BLaER1 treated with 17β-estradiol and CSF1 and Interleukin-3, amounts not matched to agents 10 nM and 100 nM (cell line): ENCODE measurements around the gene SP110.

Source experiments
- H3K27ac ChIP-seq, 11 experiments: shearing (Covaris generic); formaldehyde crosslinking; 2 replicates each; pipeline ENCODE4 v1.8.1; 2022
- H3K27me3 ChIP-seq, 11 experiments: shearing (Covaris generic); formaldehyde crosslinking; 2 replicates each; pipeline ENCODE4 v1.8.1; 2022
- H3K36me3 ChIP-seq, 11 experiments: shearing (Covaris generic); formaldehyde crosslinking; 2 replicates each; pipeline ENCODE4 v1.8.1; 2022
- H3K4me1 ChIP-seq, 10 experiments: shearing (Covaris generic); formaldehyde crosslinking; 2 replicates each; pipeline ENCODE4 v1.8.1; 2022
- H3K4me2 ChIP-seq, 11 experiments: shearing (Covaris generic); formaldehyde crosslinking; 2 replicates each; pipeline ENCODE4 v1.8.1; 2022
- H3K4me3 ChIP-seq, 10 experiments: shearing (Covaris generic); formaldehyde crosslinking; 2 replicates each; pipeline ENCODE4 v1.8.1; 2022
- H3K9ac ChIP-seq, 11 experiments: shearing (Covaris generic); formaldehyde crosslinking; 2 replicates each; pipeline ENCODE4 v1.8.1; 2022
- H3K9me3 ChIP-seq, 11 experiments: shearing (Covaris generic); formaldehyde crosslinking; replicated peaks in 1 of 11; 2 replicates each; pipeline ENCODE4 v1.8.1; 2022
- H4K20me1 ChIP-seq, 11 experiments: shearing (Covaris generic); formaldehyde crosslinking; 2 replicates each; pipeline ENCODE4 v1.8.1; 2022
- Cebpa-rat ChIP-seq, 11 experiments: shearing (Covaris generic); IDR thresholded peaks; 2 replicates each; pipeline ENCODE4 v1.8.1; 2022

Gene SP110

GRCh38 chr2:230152334-230152733 lies 67.5 kb downstream of the SP110 start:
- Histone ChIP-seq H3K27ac (no peak overlapping the region), H3K27me3 (no peaks in the 10 kb centered on the region), H3K4me2 (no peak overlapping the region), H3K36me3 (no peaks in the 10 kb centered on the region), H3K9ac (no peak overlapping the region), H3K4me1 (peaks cover 4 to 14% (median 7%) of the 10 kb centered on the region in 10 experiments; a peak in 10 of 20 replicates), H3K9me3 (peaks cover 0 to 17% (median 7%) of the 10 kb centered on the region in 11 experiments; a peak in 11 of 22 replicates), H4K20me1 (no peaks in the 10 kb centered on the region), H3K4me3 (no peak overlapping the region)
- no peak for TF ChIP-seq Cebpa-rat (IDR thresholded peaks at IDR 0.05)

- Histone ChIP-seq H3K27ac (no peak overlapping the region), H3K4me3 (no peak overlapping the region), H4K20me1 (no peaks in the 10 kb centered on the region), H3K36me3 (no peaks in the 10 kb centered on the region), H3K4me1 (no peaks in the 10 kb centered on the region), H3K4me2 (no peak overlapping the region), H3K9ac (no peak overlapping the region), H3K9me3 (peaks cover 26 to 39% (median 34%) of the 10 kb centered on the region in 11 experiments), H3K27me3 (no peaks in the 10 kb centered on the region)
- no peak for TF ChIP-seq Cebpa-rat (IDR thresholded peaks at IDR 0.05)
Observed at GRCh38 chr2:230144355-230144754, 75.4 kb downstream of the SP110 start.

GRCh38 chr2:230140667-230141066 lies 79.1 kb downstream of the SP110 start:
- peaks cover 0 to 4% (median 2%) of the 10 kb centered on the region in 10 experiments; a peak in 11 of 20 replicates for H3K4me1 ChIP-seq
- H3K27ac ChIP-seq, result no peak overlapping the region
- no peak overlapping the region for H3K4me2 ChIP-seq
- TF ChIP-seq Cebpa-rat (IDR thresholded peaks at IDR 0.05), result no peak
- H3K27me3 ChIP-seq, result no peaks in the 10 kb centered on the region
- no peak overlapping the region for H3K4me3 ChIP-seq
- H3K36me3 ChIP-seq, result no peaks in the 10 kb centered on the region
- H3K9me3 ChIP-seq, result peaks cover 36 to 56% (median 41%) of the 10 kb centered on the region in 11 experiments
- H4K20me1 ChIP-seq, result no peaks in the 10 kb centered on the region
- H3K9ac ChIP-seq, result no peak overlapping the region

- TF ChIP-seq Cebpa-rat (IDR thresholded peaks at IDR 0.05), result no peak
- peaks cover 11 to 25% (median 21%) of the 10 kb centered on the region in 10 experiments; a peak in 19 of 20 replicates for H3K4me1 ChIP-seq
- H3K4me3 ChIP-seq, result no peak overlapping the region
Observed at GRCh38 chr2:230137902-230138539, 81.8 kb downstream of the SP110 start.

GRCh38 chr2:230135130-230135525 lies 84.7 kb downstream of the SP110 start:
- H3K27me3 ChIP-seq, result no peaks in the 10 kb centered on the region
- 0 out of 20 replicates have a peak overlapping the region, but pooled peaks of 1 of the 10 experiments have one; percentile 16 for H3K4me3 ChIP-seq
- H3K9ac ChIP-seq, result peak overlapping the region in 7 of 11 experiments; percentile 1 to 61 (median 49); a peak in 11 of 22 replicates
- H3K4me1 ChIP-seq, result peaks cover 20 to 44% (median 35%) of the 10 kb centered on the region in 10 experiments
- peak overlapping the region in 10 of 11 experiments; percentile 15 to 66 (median 58); a peak in 19 of 22 replicates for H3K4me2 ChIP-seq
- TF ChIP-seq Cebpa-rat (IDR thresholded peaks at IDR 0.05), result no peak
- peaks cover 0 to 13% (median 0%) of the 10 kb centered on the region in 11 experiments; a peak in 8 of 22 replicates for H3K36me3 ChIP-seq
- H3K9me3 ChIP-seq, result peaks cover 49 to 76% (median 58%) of the 10 kb centered on the region in 11 experiments
- peak overlapping the region in 9 of 11 experiments; percentile 24 to 88 (median 75); a peak in 18 of 22 replicates for H3K27ac ChIP-seq
- no peaks in the 10 kb centered on the region for H4K20me1 ChIP-seq

More at GRCh38 chr2:230137902-230138539, 81.8 kb downstream of the SP110 start:
- Histone ChIP-seq H4K20me1 (no peaks in the 10 kb centered on the region), H3K4me2 (no peak overlapping the region), H3K27me3 (no peaks in the 10 kb centered on the region), H3K36me3 (peaks cover 0 to 8% (median 0%) of the 10 kb centered on the region in 11 experiments; a peak in 5 of 22 replicates), H3K9me3 (peaks cover 54 to 80% (median 59%) of the 10 kb centered on the region in 11 experiments), H3K9ac (no peak overlapping the region), H3K27ac (no peak overlapping the region)

- peak overlapping the region in 6 of 11 experiments; percentile 28 to 63 (median 58); a peak in 12 of 22 replicates for H3K9ac ChIP-seq
- peak overlapping the region in 10 of 11 experiments; percentile 15 to 66 (median 58); a peak in 20 of 22 replicates for H3K4me2 ChIP-seq
- no peaks in the 10 kb centered on the region for H3K27me3 ChIP-seq
- no peak for TF ChIP-seq Cebpa-rat (IDR thresholded peaks at IDR 0.05)
- peak overlapping the region in 4 of 10 experiments; percentile 4 to 24 (median 12); a peak in 8 of 20 replicates for H3K4me3 ChIP-seq
- H3K36me3 ChIP-seq, result peaks cover 0 to 13% (median 0%) of the 10 kb centered on the region in 11 experiments; a peak in 8 of 22 replicates
- H3K9me3 ChIP-seq, result peaks cover 44 to 70% (median 53%) of the 10 kb centered on the region in 11 experiments
- peak overlapping the region in 9 of 11 experiments; percentile 24 to 88 (median 75); a peak in 18 of 22 replicates for H3K27ac ChIP-seq
- no peaks in the 10 kb centered on the region for H4K20me1 ChIP-seq
- peaks cover 20 to 44% (median 35%) of the 10 kb centered on the region in 10 experiments for H3K4me1 ChIP-seq
Observed at GRCh38 chr2:230134496-230135129, 85.2 kb downstream of the SP110 start.

GRCh38 chr2:230131366-230131765 lies 88.4 kb downstream of the SP110 start:
- Histone ChIP-seq H3K27me3 (no peaks in the 10 kb centered on the region), H4K20me1 (no peaks in the 10 kb centered on the region), H3K36me3 (peaks cover 0 to 13% (median 0%) of the 10 kb centered on the region in 11 experiments; a peak in 8 of 22 replicates), H3K27ac (peak overlapping the region in 9 of 11 experiments; percentile 0 to 79 (median 42); a peak in 12 of 22 replicates), H3K4me1 (peaks cover 36 to 64% (median 54%) of the 10 kb centered on the region in 10 experiments), H3K9ac (no peak overlapping the region), H3K4me2 (peak overlapping the region in 10 of 11 experiments; percentile 37 to 66 (median 55); a peak in 18 of 22 replicates), H3K9me3 (peaks cover 39 to 56% (median 46%) of the 10 kb centered on the region in 11 experiments), H3K4me3 (no peak overlapping the region; a peak in 1 of 20 replicates)
- no peak for TF ChIP-seq Cebpa-rat (IDR thresholded peaks at IDR 0.05)

GRCh38 chr2:230130668-230131364 lies 89.0 kb downstream of the SP110 start:
- Histone ChIP-seq H3K4me3 (no peak overlapping the region), H3K4me1 (peaks cover 42 to 67% (median 58%) of the 10 kb centered on the region in 10 experiments), H3K36me3 (peaks cover 0 to 13% (median 0%) of the 10 kb centered on the region in 11 experiments; a peak in 8 of 22 replicates), H3K9me3 (peaks cover 37 to 52% (median 42%) of the 10 kb centered on the region in 11 experiments), H3K27ac (peak overlapping the region in 9 of 11 experiments; percentile 0 to 79 (median 42); a peak in 15 of 22 replicates), H4K20me1 (no peaks in the 10 kb centered on the region), H3K4me2 (peak overlapping the region; percentile 37 to 66 (median 53); a peak in 21 of 22 replicates), H3K9ac (peak overlapping the region in 3 of 11 experiments; percentile 9 to 15 (median 12); a peak in 1 of 22 replicates), H3K27me3 (no peaks in the 10 kb centered on the region)
- no peak for TF ChIP-seq Cebpa-rat (IDR thresholded peaks at IDR 0.05)
